ENCODE data around the gene KHDRBS2.

GRCh38 chr6:61835237-61835636, 450.8 kb downstream of the KHDRBS2 start:
- no peak for TF ChIP-seq CTCF (IDR thresholded peaks at IDR 0.05)
- TF ChIP-seq POLR2A (IDR thresholded peaks at IDR 0.05), result no peak

Data from thyroid gland (tissue), 4 donors.